ENCODE results near the gene GAB4. TPM values are rescaled to one million over a fixed set of nuclear protein-coding genes. Genes with fewer than 3 reads are reported as not detected.

Gene GAB4
- total RNA-seq, 4 donors from 2014 or later: not detected

GRCh38 chr22:16965560-16965959 lies 42.5 kb downstream of the GAB4 start:
- no peak for ATAC-seq (ENCODE audit: low FRiP score)
- DNase-seq (ENCODE audit: low spot score): no peak
- TF ChIP-seq CTCF (IDR thresholded peaks at IDR 0.05): no peak

GRCh38 chr22:16965083-16965482 lies 42.9 kb downstream of the GAB4 start:
- TF ChIP-seq CTCF (IDR thresholded peaks at IDR 0.05): no peak
- DNase-seq (ENCODE audit: low spot score): no peak
- ATAC-seq (ENCODE audit: low FRiP score): no peak

GRCh38 chr22:16964366-16964765 lies 43.7 kb downstream of the GAB4 start:
- DNase-seq (ENCODE audit: low spot score) (no peak), ATAC-seq (ENCODE audit: low FRiP score) (no peak)
- no peak for TF ChIP-seq CTCF (IDR thresholded peaks at IDR 0.05)

- DNase-seq (ENCODE audit: low spot score) (no peak), ATAC-seq (ENCODE audit: low FRiP score) (no peak)
- TF ChIP-seq CTCF (IDR thresholded peaks at IDR 0.05): no peak
Measured at GRCh38 chr22:16963189-16963945, 44.7 kb downstream of the GAB4 start.

GRCh38 chr22:16962501-16962900 lies 45.5 kb downstream of the GAB4 start:
- no peak for DNase-seq (ENCODE audit: low spot score)
- ATAC-seq (ENCODE audit: low FRiP score): no peak
- no peak for TF ChIP-seq CTCF (IDR thresholded peaks at IDR 0.05)

- ATAC-seq (ENCODE audit: low FRiP score) (no peak), DNase-seq (ENCODE audit: low spot score) (no peak)
- no peak for TF ChIP-seq CTCF (IDR thresholded peaks at IDR 0.05)
Measured at GRCh38 chr22:16961477-16962186, 46.4 kb downstream of the GAB4 start.

- no peak for TF ChIP-seq CTCF (IDR thresholded peaks at IDR 0.05)
- no peak for ATAC-seq (ENCODE audit: low FRiP score)
- no peak for DNase-seq (ENCODE audit: low spot score)
Measured at GRCh38 chr22:16960884-16961249, 47.2 kb downstream of the GAB4 start.

Measured in omental fat pad (tissue), 4 donors.